K562 (cell line): Measurements from ENCODE around the gene PCNX2. TPM values are rescaled to one million over a fixed set of nuclear protein-coding genes. Genes with fewer than 3 reads are reported as not detected.

ENCODE experiments used
- ATAC-seq: fragments of 200-7000 bp; cut with Tn5 transposase; 3 replicates; pipeline ENCODE4 v1.9.1; 2020; ENCODE audit warnings: moderate library complexity
- BruUV-seq: library from RNA; stranded (reverse); fragments of 400-500 nt; replicated peaks from 2 replicates; lab custom pipeline; 2021; lab: Mats Ljungman, UMichigan
- CTCF ChIA-PET: fragments of 300-600 bp; formaldehyde crosslinking; extraction: SDS; loops from one replicate; lab custom pipeline; 2021; ENCODE audit warnings: low intra/inter-chr PET ratio; lab: Yijun Ruan, JAX
- POLR2A ChIA-PET: fragments of 300-600, 350-650 bp; sonication (Branson Sonifier 250); formaldehyde crosslinking; extraction: SDS; loops from one replicate; lab custom pipeline; 2021; ENCODE audit warnings: antibody characterized with exemption, inconsistent platforms; lab: Yijun Ruan, JAX
- DNase-seq, 4 experiments: peaks; one replicate each; pipeline versions ENCODE4 v3.0.0 to v3.0.0-alpha.2; 2011 to 2018; ENCODE audit warnings: low spot score in 3 of 4, mixed read lengths in 3 of 4; ENCODE audit errors: extremely low read depth in 1 of 4
- FAIRE-seq: peaks from 2 replicates; lab custom pipeline; 2011; peaks lifted over from hg19 to GRCh38; lab: Jason Lieb, UNC
- H2AFZ ChIP-seq: 2 replicates; pipeline ENCODE4 v1.6.0; 2011; ENCODE audit warnings: low read depth, low read length, control low read depth, inconsistent platforms
- H3K27ac ChIP-seq: fragments of 200-600 bp; 3 replicates; pipeline ENCODE4 v1.8.0; 2011; ENCODE audit warnings: low read depth, mild to moderate bottlenecking, control low read depth, inconsistent platforms, low read length, moderate library complexity, mixed read lengths; ENCODE audit errors: extremely low read depth
- H3K27me3 ChIP-seq, 2 experiments: fragments of 300-600 bp in 1 of 2; 2 replicates in 1 of 2; 3 replicates in 1 of 2; pipeline versions ENCODE4 v1.6.0 to v1.8.0; 2011; ENCODE audit warnings: inconsistent platforms in 2 of 2, low read length in 2 of 2, mild to moderate bottlenecking in 1 of 2, mixed read lengths in 1 of 2, moderate library complexity in 1 of 2; ENCODE audit not compliant: control insufficient read depth in 2 of 2, insufficient read depth in 2 of 2
- H3K36me3 ChIP-seq: fragments of 300-600 bp; 3 replicates; pipeline ENCODE4 v1.8.0; 2011; ENCODE audit warnings: mild to moderate bottlenecking, low read length, inconsistent platforms; ENCODE audit not compliant: control insufficient read depth, insufficient read depth
- H3K4me1 ChIP-seq, 2 experiments: fragments of 200-600 bp in 1 of 2; replicated peaks in 1 of 2; 2 replicates in 1 of 2; 3 replicates in 1 of 2; pipeline versions ENCODE4 v1.5.1 to v1.8.0; 2011; ENCODE audit warnings: inconsistent platforms in 2 of 2, low read length in 2 of 2, mild to moderate bottlenecking in 1 of 2, mixed read lengths in 1 of 2, moderate library complexity in 1 of 2; ENCODE audit not compliant: control insufficient read depth in 2 of 2, insufficient read depth in 2 of 2
- H3K4me2 ChIP-seq: 2 replicates; pipeline ENCODE4 v1.6.1; 2011; ENCODE audit warnings: low read length, control low read depth, inconsistent platforms, mixed read lengths; ENCODE audit not compliant: insufficient read depth
- H3K4me3 ChIP-seq: fragments of 200-600 bp; sonication (generic), shearing (Covaris generic); 2 replicates; pipeline ENCODE4 v1.5.1; 2016; ENCODE audit warnings: control low read depth, inconsistent platforms
- H3K79me2 ChIP-seq: fragments of 200-600 bp; 3 replicates; pipeline ENCODE4 v1.8.0; 2011; ENCODE audit warnings: low read length, inconsistent platforms; ENCODE audit not compliant: control insufficient read depth, insufficient read depth
- H3K9ac ChIP-seq, 2 experiments: 2 replicates each; pipeline versions ENCODE4 v1.6.0 to v1.6.1; 2011; ENCODE audit warnings: low read depth in 2 of 2, low read length in 2 of 2, control low read depth in 1 of 2, inconsistent platforms in 1 of 2, mild to moderate bottlenecking in 1 of 2, mixed read lengths in 1 of 2; ENCODE audit not compliant: insufficient read depth in 1 of 2
- H3K9me1 ChIP-seq: one replicate; pipeline ENCODE4 v1.6.0; 2011; ENCODE audit warnings: inconsistent platforms, mild to moderate bottlenecking, low read length, moderate library complexity; ENCODE audit not compliant: control insufficient read depth, insufficient read depth
- H3K9me3 ChIP-seq: replicated peaks from 2 replicates; pipeline ENCODE4 v1.5.1; 2011; ENCODE audit warnings: low read depth, low read length, inconsistent platforms; ENCODE audit not compliant: control insufficient read depth, insufficient read depth
- H4K20me1 ChIP-seq: replicated peaks from 2 replicates; pipeline ENCODE4 v1.6.1; 2011; ENCODE audit warnings: low read length, inconsistent platforms, mixed read lengths; ENCODE audit not compliant: control insufficient read depth, insufficient read depth
- ATF3 ChIP-seq, 2 experiments: fragments of 450-650 bp in 1 of 2; sonication (generic) in 1 of 2; formaldehyde crosslinking in 1 of 2; IDR thresholded peaks in 1 of 2; conservative IDR thresholded peaks in 1 of 2; 2 replicates each; pipeline versions ENCODE4 v1.6.1 to v1.8.1; 2016 to 2023; ENCODE audit warnings: mild to moderate bottlenecking in 2 of 2, moderate library complexity in 2 of 2, inconsistent platforms in 1 of 2, missing genetic modification reagents in 1 of 2
- CHCHD3 ChIP-seq: fragments of 250-450 bp; sonication (Bioruptor Pico); IDR thresholded peaks from 2 replicates; pipeline ENCODE4 v2.1.2; 2022; ENCODE audit warnings: mild to moderate bottlenecking
- ETV6 ChIP-seq, 3 experiments: fragments of 150-350 bp in 1 of 3; sonication (generic) in 1 of 3; formaldehyde crosslinking in 1 of 3; IDR thresholded peaks; 2 replicates each; pipeline versions ENCODE4 v1.6.1 to v1.8.0; 2014 to 2022; ENCODE audit warnings: borderline replicate concordance in 2 of 3, low read depth in 2 of 3, antibody characterized with exemption in 1 of 3, low read length in 1 of 3, mild to moderate bottlenecking in 1 of 3, missing genetic modification reagents in 1 of 3
- RBBP5 ChIP-seq: fragments of 200-600 bp; sonication (generic); IDR thresholded peaks from 2 replicates; pipeline ENCODE4 v1.6.1; 2012; ENCODE audit warnings: borderline replicate concordance, mild to moderate bottlenecking, low read length, control low read depth, inconsistent platforms; ENCODE audit not compliant: insufficient read depth, poor library complexity, severe bottlenecking
- RBM17 ChIP-seq: fragments of 200-400 bp; formaldehyde crosslinking; IDR thresholded peaks from 2 replicates; pipeline ENCODE4 v1.6.1; 2017; ENCODE audit warnings: low read depth, mild to moderate bottlenecking, low read length, borderline replicate concordance
- TAF9B ChIP-seq: fragments of 450-650 bp; IDR thresholded peaks from 2 replicates; pipeline ENCODE4 v1.6.1; 2018; ENCODE audit warnings: mild to moderate bottlenecking; ENCODE audit not compliant: partially characterized antibody
- TBL1XR1 ChIP-seq, 2 experiments: IDR thresholded peaks; 2 replicates each; pipeline ENCODE4 v1.6.1; 2012; ENCODE audit warnings: improper control_type of control experiment in 2 of 2, low read length in 2 of 2, mild to moderate bottlenecking in 1 of 2
- ZKSCAN3 ChIP-seq: fragments of 250-450 bp; sonication (Bioruptor Pico); IDR thresholded peaks from 2 replicates; pipeline ENCODE4 v1.4.0; 2020
- ZNF121 ChIP-seq: sonication (generic); formaldehyde crosslinking; conservative IDR thresholded peaks from 2 replicates; pipeline ENCODE4 v1.8.0; 2022; ENCODE audit warnings: missing genetic modification reagents
- ZNF253 ChIP-seq: fragments of 250-450 bp; sonication (Bioruptor Pico); conservative IDR thresholded peaks from 2 replicates; pipeline ENCODE4 v1.6.1; 2021; ENCODE audit warnings: mild to moderate bottlenecking
- ZNF75A ChIP-seq: fragments of 450-650 bp; formaldehyde crosslinking; IDR thresholded peaks from 2 replicates; pipeline ENCODE4 v1.4.0; 2020; ENCODE audit warnings: mild to moderate bottlenecking
- WGBS: fragments of 100-300 bp; shearing (Covaris generic); methylation state at CpG from one replicate; pipeline ENCODE4 v1.1.6; 2016; ENCODE audit warnings: low coverage, mixed read lengths; ENCODE audit not compliant: insufficient coverage; ENCODE audit errors: missing lambda C conversion rate; 5-methylcytosine and 5-hydroxymethylcytosine counted together
- in situ Hi-C: fragments of 300-500 bp; cut with MboI; formaldehyde crosslinking; loops from 4 replicates; pipeline ENCODE4 v1.15.0; 2018; ENCODE audit warnings: inconsistent platforms, mixed read lengths
- intact Hi-C: fragments of 100-400 bp; cut with micrococcal nuclease; formaldehyde crosslinking; loops from 2 replicates; pipeline ENCODE4 v1.14.2; 2022
- polyA plus RNA-seq, 8 experiments: library from polyadenylated mRNA; depleted of rRNA in 4 of 8; stranded (reverse) in 5 of 8; unstranded in 3 of 8; fragments of >200 nt; fragmentation: Nextera tagmentation in 2 of 8; fragmentation: Illumina TruSeq in 1 of 8; extraction: Ambion mirVana in 2 of 8; extraction: Trizol in 1 of 8; gene quantifications; 2 replicates each; pipeline versions ENCODE4 v1.2.1 to v1.2.3, GENCODE V29; 2011 to 2014; ENCODE audit warnings: inconsistent platforms in 1 of 8, missing spikeins in 1 of 8
- total RNA-seq, 7 experiments: library from RNA; depleted of rRNA in 6 of 7; stranded (reverse); fragments of >200 nt in 6 of 7; fragmentation: Illumina TruSeq in 2 of 7; extraction: Trizol in 2 of 7; gene quantifications; 2 replicates each; pipeline versions ENCODE4 v1.2.1 to v1.2.3, GENCODE V29; 2011 to 2021; ENCODE audit warnings: low replicate concordance in 1 of 7
- TF ChIP-seq, protein P1 (sequence below): fragments of 200-400 bp; formaldehyde crosslinking; IDR thresholded peaks from 2 replicates; pipeline ENCODE4 v1.6.1; 2017; ENCODE audit warnings: mild to moderate bottlenecking, low read depth, low read length, moderate library complexity
- TF ChIP-seq, protein P2 (sequence below): sonication (generic); formaldehyde crosslinking; IDR thresholded peaks from 2 replicates; pipeline ENCODE4 v1.8.0; 2022; ENCODE audit warnings: missing genetic modification reagents, mild to moderate bottlenecking, moderate library complexity, borderline replicate concordance
- TF ChIP-seq, protein P3 (sequence below): IDR thresholded peaks from 2 replicates; pipeline ENCODE4 v1.6.1; 2012; ENCODE audit warnings: low read depth, low read length, improper control_type of control experiment, borderline replicate concordance

Gene PCNX2
- total and polyA plus RNA-seq, 9 of the 15 experiments (the other 6 are each of a cell fraction or from before 2014, with no cell fraction given): 0.07 to 0.33 TPM; not detected in 7

GRCh38 chr1:233183226-233184020 lies 112.1 kb downstream of the PCNX2 start:
- H3K36me3 ChIP-seq: no peaks in the 10 kb centered on the region
- H2AFZ ChIP-seq: no peak overlapping the region
- H3K9me3 ChIP-seq: no peaks in the 10 kb centered on the region
- FAIRE-seq: no peak
- H3K9ac ChIP-seq: no peak overlapping the region
- ChIA-PET CTCF (no interaction called here), POLR2A (no interaction called here)
- intact Hi-C loops (no loop called here), in situ Hi-C loops (no loop called here)
- no peaks in the 10 kb centered on the region for H3K4me1 ChIP-seq
- TF ChIP-seq TBL1XR1 (IDR thresholded peaks at IDR 0.05; ENCODE audit: low read length in 2 of 2): no peak
- no peak for TF ChIP-seq ZNF121 (CRISPR knock-in tag)
- TF ChIP-seq, protein P1, sequence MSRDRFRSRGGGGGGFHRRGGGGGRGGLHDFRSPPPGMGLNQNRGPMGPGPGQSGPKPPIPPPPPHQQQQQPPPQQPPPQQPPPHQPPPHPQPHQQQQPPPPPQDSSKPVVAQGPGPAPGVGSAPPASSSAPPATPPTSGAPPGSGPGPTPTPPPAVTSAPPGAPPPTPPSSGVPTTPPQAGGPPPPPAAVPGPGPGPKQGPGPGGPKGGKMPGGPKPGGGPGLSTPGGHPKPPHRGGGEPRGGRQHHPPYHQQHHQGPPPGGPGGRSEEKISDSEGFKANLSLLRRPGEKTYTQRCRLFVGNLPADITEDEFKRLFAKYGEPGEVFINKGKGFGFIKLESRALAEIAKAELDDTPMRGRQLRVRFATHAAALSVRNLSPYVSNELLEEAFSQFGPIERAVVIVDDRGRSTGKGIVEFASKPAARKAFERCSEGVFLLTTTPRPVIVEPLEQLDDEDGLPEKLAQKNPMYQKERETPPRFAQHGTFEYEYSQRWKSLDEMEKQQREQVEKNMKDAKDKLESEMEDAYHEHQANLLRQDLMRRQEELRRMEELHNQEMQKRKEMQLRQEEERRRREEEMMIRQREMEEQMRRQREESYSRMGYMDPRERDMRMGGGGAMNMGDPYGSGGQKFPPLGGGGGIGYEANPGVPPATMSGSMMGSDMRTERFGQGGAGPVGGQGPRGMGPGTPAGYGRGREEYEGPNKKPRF: no peak
- TF ChIP-seq, protein P2, sequence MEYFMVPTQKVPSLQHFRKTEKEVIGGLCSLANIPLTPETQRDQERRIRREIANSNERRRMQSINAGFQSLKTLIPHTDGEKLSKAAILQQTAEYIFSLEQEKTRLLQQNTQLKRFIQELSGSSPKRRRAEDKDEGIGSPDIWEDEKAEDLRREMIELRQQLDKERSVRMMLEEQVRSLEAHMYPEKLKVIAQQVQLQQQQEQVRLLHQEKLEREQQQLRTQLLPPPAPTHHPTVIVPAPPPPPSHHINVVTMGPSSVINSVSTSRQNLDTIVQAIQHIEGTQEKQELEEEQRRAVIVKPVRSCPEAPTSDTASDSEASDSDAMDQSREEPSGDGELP (CRISPR knock-in tag): no peak
- no peak for TF ChIP-seq ZKSCAN3 (CRISPR knock-in tag)
- TF ChIP-seq, protein P3, sequence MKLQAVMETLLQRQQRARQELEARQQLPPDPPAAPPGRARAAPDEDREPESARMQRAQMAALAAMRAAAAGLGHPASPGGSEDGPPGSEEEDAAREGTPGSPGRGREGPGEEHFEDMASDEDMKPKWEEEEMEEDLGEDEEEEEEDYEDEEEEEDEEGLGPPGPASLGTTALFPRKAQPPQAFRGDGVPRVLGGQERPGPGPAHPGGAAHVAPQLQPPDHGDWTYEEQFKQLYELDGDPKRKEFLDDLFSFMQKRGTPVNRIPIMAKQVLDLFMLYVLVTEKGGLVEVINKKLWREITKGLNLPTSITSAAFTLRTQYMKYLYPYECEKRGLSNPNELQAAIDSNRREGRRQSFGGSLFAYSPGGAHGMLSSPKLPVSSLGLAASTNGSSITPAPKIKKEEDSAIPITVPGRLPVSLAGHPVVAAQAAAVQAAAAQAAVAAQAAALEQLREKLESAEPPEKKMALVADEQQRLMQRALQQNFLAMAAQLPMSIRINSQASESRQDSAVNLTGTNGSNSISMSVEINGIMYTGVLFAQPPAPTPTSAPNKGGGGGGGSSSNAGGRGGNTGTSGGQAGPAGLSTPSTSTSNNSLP: no peak
- TF ChIP-seq TAF9B: no peak
- TF ChIP-seq RBBP5: no peak
- no peak for TF ChIP-seq RBM17
- no peak for TF ChIP-seq ZNF75A (CRISPR knock-in tag)
- TF ChIP-seq CHCHD3 (CRISPR knock-in tag): no peak
- TF ChIP-seq ETV6 (IDR thresholded peaks at IDR 0.05; ENCODE audit: borderline replicate concordance in 1 of 2, low read depth in 2 of 2, low read length in 1 of 2): no peak
- no peak for TF ChIP-seq ETV6 (CRISPR knock-in tag; IDR thresholded peaks at IDR 0.05; ENCODE audit: borderline replicate concordance)
- no peak for TF ChIP-seq ATF3 (IDR thresholded peaks at IDR 0.05)
- no peak for TF ChIP-seq ATF3 (CRISPR knock-in tag; conservative IDR thresholded peaks at IDR 0.05)
- no peak for TF ChIP-seq ZNF253 (CRISPR knock-in tag)
- H4K20me1 ChIP-seq: no peaks in the 10 kb centered on the region
- BruUV-seq: no TSS peak
- no peaks in the 10 kb centered on the region for H3K27me3 ChIP-seq
- no peak for ATAC-seq
- H3K4me2 ChIP-seq: no peak overlapping the region
- no peaks in the 10 kb centered on the region for H3K79me2 ChIP-seq
- 1% methylated on average over 8 of the region's 8 CpGs for WGBS
- no peak overlapping the region for H3K27ac ChIP-seq
- H3K4me3 ChIP-seq: no peak overlapping the region
- no peak for DNase-seq
- no peaks in the 10 kb centered on the region for H3K9me1 ChIP-seq
